Ectodermal cell (in vitro differentiated cells): Measurements from ENCODE around the gene FBXL3.
A peak's percentile ranks its signal among the peaks of the same experiment; 100 is the strongest.

Experiments used
- H3K27ac ChIP-seq: 2 replicates; pipeline ENCODE4 v1.7.0; 2013; ENCODE audit warnings: mild to moderate bottlenecking, low read depth, low read length; ENCODE audit not compliant: insufficient read depth, poor library complexity, severe bottlenecking
- H3K27me3 ChIP-seq: 2 replicates; pipeline ENCODE4 v1.7.0; 2013; ENCODE audit warnings: mild to moderate bottlenecking, low read length; ENCODE audit not compliant: insufficient read depth, control insufficient read depth, poor library complexity, severe bottlenecking
- H3K36me3 ChIP-seq: one replicate; pipeline ENCODE4 v1.7.0; 2013; ENCODE audit warnings: low read length; ENCODE audit not compliant: control insufficient read depth, insufficient read depth
- H3K4me1 ChIP-seq: one replicate; pipeline ENCODE4 v1.7.0; 2013; ENCODE audit warnings: low read length; ENCODE audit not compliant: control insufficient read depth, insufficient read depth
- H3K4me3 ChIP-seq: 2 replicates; pipeline ENCODE4 v1.7.0; 2013; ENCODE audit warnings: low read depth, low read length, control low read depth; ENCODE audit not compliant: insufficient read depth
- H3K9me3 ChIP-seq: 2 replicates; pipeline ENCODE4 v1.7.0; 2013; ENCODE audit warnings: mild to moderate bottlenecking, low read length, moderate library complexity; ENCODE audit not compliant: control insufficient read depth
- WGBS, 2 experiments: methylation state at CpG; one replicate each; pipeline ENCODE4 v1.1.7; 2013; ENCODE audit warnings: missing lambda C conversion rate in 2 of 2; 5-methylcytosine and 5-hydroxymethylcytosine counted together

FBXL3 gene

GRCh38 chr13:77047649-77048343 is 20.8 kb upstream of the FBXL3 start:
- Histone ChIP-seq H3K4me1 (peaks cover 10% of the 10 kb centered on the region), H3K36me3 (no peaks in the 10 kb centered on the region), H3K27me3 (peaks cover 13% of the 10 kb centered on the region), H3K4me3 (no peak overlapping the region), H3K27ac (peak overlapping the region; percentile 58), H3K9me3 (no peaks in the 10 kb centered on the region)
- WGBS, 2 experiments: 58 to 67% methylated on average over 8 of the region's 8 CpGs

GRCh38 chr13:77042566-77043177 is 15.7 kb upstream of the FBXL3 start:
- Histone ChIP-seq H3K9me3 (no peaks in the 10 kb centered on the region), H3K4me1 (no peaks in the 10 kb centered on the region), H3K27ac (no peak overlapping the region), H3K27me3 (peaks cover 13% of the 10 kb centered on the region), H3K36me3 (no peaks in the 10 kb centered on the region), H3K4me3 (no peak overlapping the region)
- WGBS, 2 experiments: 93 to 97% methylated on average over 5 of the region's 5 CpGs

- no peaks in the 10 kb centered on the region for H3K9me3 ChIP-seq
- 93 to 95% methylated on average over 9 of the region's 9 CpGs for WGBS, 2 experiments
- no peak overlapping the region for H3K27ac ChIP-seq
- no peak overlapping the region for H3K4me3 ChIP-seq
- H3K36me3 ChIP-seq: no peaks in the 10 kb centered on the region
- peaks cover 7% of the 10 kb centered on the region for H3K27me3 ChIP-seq
- no peaks in the 10 kb centered on the region for H3K4me1 ChIP-seq
Observed at GRCh38 chr13:77040835-77041234, 13.9 kb upstream of the FBXL3 start.

GRCh38 chr13:77040076-77040475 is 13.1 kb upstream of the FBXL3 start:
- Histone ChIP-seq H3K36me3 (no peaks in the 10 kb centered on the region), H3K4me3 (no peak overlapping the region), H3K4me1 (no peaks in the 10 kb centered on the region), H3K27me3 (no peaks in the 10 kb centered on the region), H3K27ac (no peak overlapping the region), H3K9me3 (no peaks in the 10 kb centered on the region)
- 95 to 96% methylated on average over 7 of the region's 7 CpGs for WGBS, 2 experiments

- 81 to 91% methylated on average over 4 to 5 of the region's 5 CpGs for WGBS, 2 experiments
- Histone ChIP-seq H3K4me3 (no peak overlapping the region), H3K36me3 (no peaks in the 10 kb centered on the region), H3K9me3 (no peaks in the 10 kb centered on the region), H3K4me1 (no peaks in the 10 kb centered on the region), H3K27me3 (no peaks in the 10 kb centered on the region), H3K27ac (no peak overlapping the region)
Observed at GRCh38 chr13:77038907-77039480, 12.0 kb upstream of the FBXL3 start.

- Histone ChIP-seq H3K27ac (no peak overlapping the region), H3K4me1 (no peaks in the 10 kb centered on the region), H3K9me3 (no peaks in the 10 kb centered on the region), H3K36me3 (no peaks in the 10 kb centered on the region), H3K27me3 (no peaks in the 10 kb centered on the region), H3K4me3 (no peak overlapping the region)
- WGBS, 2 experiments: 93 to 100% methylated on average over 1 of the region's 1 CpG
Observed at GRCh38 chr13:77036279-77036678, 9.3 kb upstream of the FBXL3 start.

GRCh38 chr13:77034881-77035280 is 7.9 kb upstream of the FBXL3 start:
- H3K4me1 ChIP-seq: no peaks in the 10 kb centered on the region
- H3K36me3 ChIP-seq: no peaks in the 10 kb centered on the region
- H3K27ac ChIP-seq: no peak overlapping the region
- H3K27me3 ChIP-seq: no peaks in the 10 kb centered on the region
- H3K4me3 ChIP-seq: no peak overlapping the region
- WGBS, 2 experiments: 94 to 95% methylated on average over 5 of the region's 5 CpGs
- no peaks in the 10 kb centered on the region for H3K9me3 ChIP-seq

- 94% methylated on average over 4 of the region's 4 CpGs for WGBS, 2 experiments
- Histone ChIP-seq H3K27me3 (no peaks in the 10 kb centered on the region), H3K9me3 (no peaks in the 10 kb centered on the region), H3K27ac (no peak overlapping the region), H3K4me3 (no peak overlapping the region), H3K4me1 (no peaks in the 10 kb centered on the region), H3K36me3 (no peaks in the 10 kb centered on the region)
Observed at GRCh38 chr13:77033717-77034302, 6.9 kb upstream of the FBXL3 start.

- WGBS, 2 experiments: 94 to 96% methylated on average over 6 of the region's 6 CpGs
Observed at GRCh38 chr13:77031656-77032243, 4.8 kb upstream of the FBXL3 start.

GRCh38 chr13:77029436-77029835 is 2.5 kb upstream of the FBXL3 start:
- 92 to 94% methylated on average over 1 of the region's 1 CpG for WGBS, 2 experiments
- no peaks in the 10 kb centered on the region for H3K36me3 ChIP-seq
- no peak overlapping the region for H3K27ac ChIP-seq
- H3K4me1 ChIP-seq: no peaks in the 10 kb centered on the region
- H3K4me3 ChIP-seq: no peak overlapping the region
- no peaks in the 10 kb centered on the region for H3K27me3 ChIP-seq
- no peaks in the 10 kb centered on the region for H3K9me3 ChIP-seq

More at GRCh38 chr13:77031656-77032243, 4.8 kb upstream of the FBXL3 start:
- no peaks in the 10 kb centered on the region for H3K27me3 ChIP-seq
- H3K9me3 ChIP-seq: no peaks in the 10 kb centered on the region
- H3K4me3 ChIP-seq: no peak overlapping the region
- no peaks in the 10 kb centered on the region for H3K4me1 ChIP-seq
- H3K27ac ChIP-seq: no peak overlapping the region
- no peaks in the 10 kb centered on the region for H3K36me3 ChIP-seq
